Myocyte (in vitro differentiated cells): ENCODE results near the gene ASTN2. TPM values are rescaled to one million over a fixed set of nuclear protein-coding genes. Genes with fewer than 3 reads are reported as not detected.

Experiments used
- DNase-seq: peaks from one replicate; pipeline ENCODE4 v3.0.0-alpha.2; 2012; ENCODE audit warnings: low read depth
- total RNA-seq: library from RNA; depleted of rRNA; stranded (reverse); fragments of >200 nt; gene quantifications from 2 replicates; pipeline ENCODE4 v1.2.3, GENCODE V29; 2014

ASTN2 gene
- total RNA-seq, 1 donor from 2014 or later = 25.3 TPM

DNA sequence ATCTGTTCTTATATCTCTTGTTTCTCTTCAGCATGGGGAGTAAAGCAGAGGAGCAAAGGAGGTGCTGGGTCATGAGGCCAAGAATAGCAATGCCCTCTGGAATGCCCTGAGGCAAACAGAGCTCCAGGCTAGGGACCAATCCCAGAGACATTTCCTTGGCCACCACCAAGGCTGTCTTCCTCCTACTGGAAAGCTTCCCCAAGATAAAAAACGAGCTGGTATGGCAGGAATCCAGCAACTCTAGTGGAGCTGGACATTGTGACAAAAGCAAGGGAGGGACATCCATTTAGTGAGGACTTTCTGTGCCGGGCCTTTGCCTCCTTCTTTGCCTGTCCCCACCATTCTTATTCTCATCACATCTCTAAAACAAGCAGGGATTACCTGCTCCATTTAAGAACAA is 161.6 kb downstream of the ASTN2 start:
- peak; percentile 12 for DNase-seq

GRCh38 chr9:117250610-117251215 is 164.1 kb downstream of the ASTN2 start:
- DNase-seq = no peak

DNA sequence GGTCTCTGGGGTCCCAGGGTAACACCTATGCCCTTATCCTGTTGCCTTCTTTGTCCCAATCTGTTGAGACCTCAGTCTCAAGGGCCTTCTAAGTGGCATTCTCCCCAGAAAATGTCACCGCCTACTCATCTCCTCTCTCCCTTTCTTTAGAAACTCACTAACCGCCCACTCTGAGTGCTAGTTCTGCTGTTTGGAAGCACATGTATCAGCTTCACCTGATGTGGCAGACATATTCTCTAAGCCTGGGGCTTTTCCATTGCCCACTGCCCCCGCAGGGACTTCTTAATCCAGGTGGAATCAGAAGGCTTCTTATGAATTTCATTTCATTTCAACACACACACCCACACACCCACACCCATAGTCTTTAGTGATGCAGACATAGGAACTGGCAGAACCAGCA is 165.1 kb downstream of the ASTN2 start:
- DNase-seq = no peak

DNA sequence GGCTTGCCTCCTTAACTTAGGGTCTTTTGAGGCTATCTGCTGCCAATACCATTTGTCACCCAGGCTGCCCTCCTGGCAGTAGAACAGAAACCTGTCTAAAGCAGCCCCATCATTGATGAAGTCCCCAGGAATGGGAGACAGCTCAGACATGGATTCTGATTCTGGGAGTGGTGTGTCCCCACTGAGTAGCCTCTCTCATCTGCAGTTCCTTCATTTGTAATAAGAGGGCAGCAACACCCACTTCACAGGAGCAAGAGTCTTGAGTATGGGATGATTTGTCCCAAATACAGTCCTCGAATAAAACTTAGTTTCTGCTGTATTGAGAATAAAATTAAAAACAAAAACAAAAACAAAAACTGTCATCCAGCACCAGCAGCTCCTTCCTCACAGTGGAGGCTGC is 167.6 kb downstream of the ASTN2 start:
- peak; percentile 28 for DNase-seq

GRCh38 chr9:117245175-117245829 is 169.6 kb downstream of the ASTN2 start:
- no peak for DNase-seq

- no peak for DNase-seq
Measured at GRCh38 chr9:117242082-117242481, 172.8 kb downstream of the ASTN2 start.

DNA sequence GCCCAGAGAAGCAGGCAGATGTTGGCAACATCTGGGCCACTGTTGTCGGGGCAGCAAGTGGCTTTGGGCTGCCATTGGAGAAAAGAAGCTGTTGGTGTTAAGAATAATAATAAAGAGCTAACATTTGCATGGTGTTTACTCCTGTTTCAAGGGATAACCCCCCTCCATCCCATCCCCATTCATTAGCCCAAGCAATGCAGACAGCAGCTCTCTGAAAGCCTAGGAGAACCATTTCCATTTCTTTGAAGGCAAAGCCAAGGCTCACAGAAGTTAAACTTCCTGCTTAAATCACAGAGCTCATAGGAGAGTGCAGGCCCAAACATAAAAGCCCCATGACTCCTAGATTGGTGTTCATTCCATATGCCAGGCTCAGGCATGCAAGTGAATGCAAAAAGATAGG is 175.4 kb downstream of the ASTN2 start:
- no peak for DNase-seq

DNA sequence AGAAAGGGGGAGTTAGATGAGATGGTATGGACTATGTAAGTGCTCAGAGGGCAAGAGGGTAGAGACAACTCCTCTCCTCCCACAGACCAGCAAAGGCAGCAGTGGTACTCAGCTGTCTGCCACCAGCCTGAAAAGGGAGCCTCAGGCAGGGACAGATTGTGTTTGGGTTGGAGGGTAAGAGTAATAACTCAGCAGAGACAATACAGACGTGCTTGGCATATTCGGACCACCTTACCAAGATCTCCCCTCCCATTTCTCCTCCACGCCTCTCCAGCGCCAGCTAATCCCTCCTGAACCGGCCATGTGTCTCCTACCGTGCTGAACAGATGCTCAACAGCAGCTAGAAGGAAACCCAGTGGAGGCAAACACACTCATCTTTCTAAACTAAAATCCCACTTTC is 180.8 kb downstream of the ASTN2 start:
- no peak for DNase-seq

GRCh38 chr9:117233016-117233415 is 181.8 kb downstream of the ASTN2 start:
- no peak for DNase-seq

GRCh38 chr9:117232281-117232680 is 182.6 kb downstream of the ASTN2 start:
- no peak for DNase-seq

GRCh38 chr9:117231012-117231411 is 183.8 kb downstream of the ASTN2 start:
- DNase-seq = no peak

DNA sequence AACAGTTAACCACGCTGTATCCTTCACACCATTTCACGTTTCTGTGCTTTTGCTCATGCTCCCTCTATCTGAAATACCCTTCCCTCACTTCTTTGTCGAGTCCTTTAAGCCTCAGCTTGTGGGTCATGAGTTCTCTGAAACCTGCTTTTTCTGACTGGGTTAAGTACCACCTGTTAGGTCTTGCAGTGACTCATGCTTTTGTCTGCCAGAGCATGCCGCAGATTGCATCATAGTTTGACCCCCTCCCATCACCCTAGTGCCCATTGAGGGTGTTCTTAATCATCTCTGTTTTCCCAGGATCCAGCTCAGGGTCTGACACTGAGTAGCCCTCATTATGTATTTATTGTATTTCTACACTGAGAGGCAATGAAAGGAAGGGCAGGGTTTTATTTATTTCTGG is 190.2 kb downstream of the ASTN2 start:
- peak; percentile 82 for DNase-seq

DNA sequence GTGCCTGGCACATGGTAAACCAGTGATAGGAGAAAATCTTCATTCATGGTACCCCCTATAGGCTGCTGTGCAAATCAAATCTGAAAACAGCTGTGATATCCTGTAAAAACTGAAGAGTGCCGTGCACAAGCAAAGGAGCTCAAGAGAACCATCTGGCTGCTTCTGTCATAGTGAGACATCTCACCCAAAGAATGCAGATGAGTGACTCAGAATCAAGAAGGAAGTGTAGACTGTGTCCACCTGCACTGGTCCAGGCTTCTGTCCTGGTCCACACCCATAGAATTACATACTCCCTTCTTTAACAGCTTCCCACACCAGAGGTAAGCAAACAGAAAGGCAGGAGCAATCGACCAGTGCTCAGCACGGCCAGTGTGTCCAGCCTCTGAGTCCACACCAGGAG is 195.9 kb downstream of the ASTN2 start:
- DNase-seq = no peak

GRCh38 chr9:117214416-117214815 is 200.4 kb downstream of the ASTN2 start:
- no peak for DNase-seq

- DNase-seq = no peak
Measured at GRCh38 chr9:117211280-117211679, 203.6 kb downstream of the ASTN2 start.

DNA sequence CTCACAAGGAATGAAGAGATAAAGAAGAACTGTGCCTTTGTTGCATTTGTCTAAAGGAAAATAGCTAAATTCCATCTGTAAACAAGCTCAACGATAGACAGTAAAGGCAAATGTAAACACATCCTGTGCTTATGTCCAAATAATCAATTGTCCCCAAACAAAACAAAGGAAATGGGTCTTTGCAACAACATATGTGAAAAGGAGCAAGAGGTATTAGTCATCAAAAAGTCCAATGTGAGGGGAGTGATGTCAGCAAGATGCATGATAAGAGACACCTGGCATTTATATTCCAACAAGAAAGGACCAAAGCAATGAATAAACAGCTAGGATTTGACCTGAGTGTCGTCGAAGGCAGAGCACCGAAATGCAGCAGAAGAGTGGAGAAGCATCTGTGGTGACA is 209.1 kb downstream of the ASTN2 start:
- DNase-seq = no peak

DNA sequence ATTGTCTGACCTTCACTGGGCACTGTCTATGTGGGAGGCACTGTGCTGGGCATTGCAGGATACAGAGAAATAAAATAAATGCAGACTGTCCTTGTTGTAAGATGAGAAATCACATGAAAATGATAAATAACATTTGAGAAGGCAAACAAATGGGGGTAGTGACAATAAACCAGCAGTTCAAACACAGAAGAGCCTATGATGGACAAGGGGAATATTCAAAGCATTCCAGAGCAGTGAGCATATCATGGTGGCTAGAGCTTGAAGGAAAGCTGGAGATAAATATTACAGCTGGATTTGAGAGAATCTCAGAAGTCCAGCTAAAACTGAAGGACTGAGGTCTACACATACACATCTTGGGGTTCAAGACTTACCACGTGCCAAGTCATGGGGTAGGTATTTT is 209.9 kb downstream of the ASTN2 start:
- DNase-seq = no peak

DNA sequence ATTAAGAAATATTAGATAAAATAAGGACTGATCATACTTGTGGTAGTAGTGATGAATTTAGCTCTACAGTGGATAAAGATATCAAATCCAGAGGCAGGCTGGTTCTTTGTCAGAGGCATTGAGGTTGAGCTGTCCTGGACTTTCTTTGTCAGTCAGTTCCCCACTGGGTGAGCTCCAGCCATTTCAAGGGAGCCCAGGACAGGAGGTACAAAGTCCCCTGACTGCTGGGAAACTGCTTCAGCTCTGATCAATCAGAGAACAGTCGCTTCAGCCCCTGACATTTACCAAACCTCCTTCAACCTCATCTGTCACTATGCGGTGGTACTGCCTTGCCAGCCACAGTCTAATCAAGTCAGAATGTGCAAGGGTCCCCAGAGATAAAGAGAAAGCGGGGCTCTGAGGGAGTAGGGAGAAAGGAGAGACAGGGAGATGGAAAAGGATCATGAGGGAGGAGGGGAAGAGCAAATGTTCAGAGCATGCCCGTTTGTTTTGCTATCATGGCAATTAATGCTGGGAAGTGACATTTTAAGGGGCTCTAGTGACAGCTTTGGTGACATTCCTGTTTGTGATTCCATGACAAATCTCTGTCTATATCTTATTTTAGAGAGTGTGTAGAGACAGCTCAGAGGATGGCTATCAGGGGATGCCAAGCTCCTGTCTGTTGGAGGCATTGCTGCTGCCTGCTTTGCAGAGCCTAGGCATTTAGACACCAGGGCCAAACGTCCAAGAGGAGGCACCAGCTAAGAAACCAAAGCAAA is 223.2 kb downstream of the ASTN2 start:
- DNase-seq = no peak

DNA sequence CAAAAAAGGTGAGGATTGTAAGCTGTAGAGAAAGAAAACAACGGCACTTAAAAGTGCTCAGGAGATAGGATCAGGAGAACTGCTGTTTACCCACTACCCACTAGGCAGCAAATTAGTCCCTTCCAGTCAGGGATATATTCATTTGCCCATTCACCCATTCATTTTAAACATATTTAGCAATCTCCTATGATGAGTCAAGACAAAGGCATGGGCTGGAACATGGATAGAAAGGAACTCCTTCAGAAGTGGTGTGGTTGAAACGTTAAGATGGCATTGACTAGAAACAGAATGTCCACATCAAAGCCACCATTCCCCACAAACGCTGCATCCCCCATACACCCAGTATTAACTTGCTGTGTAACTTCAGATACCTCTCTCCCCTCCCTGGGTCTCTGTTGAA is 225.7 kb downstream of the ASTN2 start:
- DNase-seq = no peak

- no peak for DNase-seq
Measured at GRCh38 chr9:117188394-117188793, 226.5 kb downstream of the ASTN2 start.

GRCh38 chr9:117187498-117187897 is 227.4 kb downstream of the ASTN2 start:
- DNase-seq = no peak

DNA sequence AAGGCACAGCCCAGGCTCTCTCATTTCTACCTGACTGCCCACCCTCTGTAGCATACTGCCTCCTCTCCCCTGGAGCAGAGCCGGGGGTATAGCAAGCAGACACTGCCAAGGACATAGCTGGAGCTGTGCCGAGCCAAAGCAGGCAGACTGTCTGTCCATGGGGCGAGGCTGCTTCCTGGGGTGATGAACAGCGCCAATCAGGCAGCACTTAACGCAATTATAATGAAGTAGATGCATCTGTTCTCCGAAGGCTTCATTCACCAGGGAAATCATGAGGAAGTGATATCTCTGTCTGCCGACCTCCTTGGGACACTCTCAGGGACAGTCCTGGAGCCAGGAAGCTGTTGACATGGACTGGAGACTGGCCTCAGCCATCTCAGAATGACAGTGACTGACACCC is 230.7 kb downstream of the ASTN2 start:
- no peak for DNase-seq

- DNase-seq = no peak
Measured at GRCh38 chr9:117182046-117182445, 232.8 kb downstream of the ASTN2 start.
